Measurements from ENCODE around the gene DHCR24. TPM values are rescaled to one million over a fixed set of nuclear protein-coding genes. Genes with fewer than 3 reads are reported as not detected.

The DHCR24 gene
- total and polyA plus RNA-seq, 3 experiments from 2014 or later, result 2.6 to 59.8 (median 54.6) TPM

GRCh38 chr1:54835970-54836369, 51.0 kb downstream of the DHCR24 start:
- Histone ChIP-seq H3K27me3 (ENCODE audit: insufficient read depth, low read length, poor library complexity, severe bottlenecking) (no peaks in the 10 kb centered on the region), H3K9me3 (ENCODE audit: low read length) (no peaks in the 10 kb centered on the region), H3K36me3 (ENCODE audit: insufficient read depth, low read length) (no peaks in the 10 kb centered on the region), H3K27ac (ENCODE audit: low read depth, low read length) (no peak overlapping the region), H3K4me1 (ENCODE audit: insufficient read depth, low read length) (no peaks in the 10 kb centered on the region), H3K4me3 (ENCODE audit: low read length) (no peak overlapping the region)
- no peak for DNase-seq
- H3K36me3 Mint-ChIP-seq, result peaks cover 4 to 18% (median 7%) of the 10 kb centered on the region in 3 donors
- H3K9me3 Mint-ChIP-seq, result peaks cover 0 to 4% (median 2%) of the 10 kb centered on the region in 5 donors
- ChIA-PET CTCF (no interaction called here), POLR2A (no interaction called here)
- no peak overlapping the region for H3K4me3 Mint-ChIP-seq
- no peak overlapping the region for H3K27ac Mint-ChIP-seq
- H3K27me3 Mint-ChIP-seq, result peaks cover 3 to 5% of the 10 kb centered on the region in 2 donors
- H3K4me1 Mint-ChIP-seq, result no peaks in the 10 kb centered on the region

- CTCF ChIA-PET, result no interaction called here
Observed at GRCh38 chr1:54835131-54835898, 51.7 kb downstream of the DHCR24 start.

GRCh38 chr1:54834007-54834541, 52.9 kb downstream of the DHCR24 start:
- Histone ChIP-seq H3K9me3 (ENCODE audit: low read length) (no peaks in the 10 kb centered on the region), H3K27me3 (ENCODE audit: insufficient read depth, low read length, poor library complexity, severe bottlenecking) (no peaks in the 10 kb centered on the region), H3K4me1 (ENCODE audit: insufficient read depth, low read length) (no peaks in the 10 kb centered on the region), H3K36me3 (ENCODE audit: insufficient read depth, low read length) (no peaks in the 10 kb centered on the region), H3K4me3 (ENCODE audit: low read length) (no peak overlapping the region), H3K27ac (ENCODE audit: low read depth, low read length) (no peak overlapping the region)
- Mint-ChIP-seq H3K27me3 (peaks cover 7% of the 10 kb centered on the region in 2 donors), H3K36me3 (peaks cover 5 to 28% (median 9%) of the 10 kb centered on the region in 3 donors), H3K27ac (no peak overlapping the region), H3K4me1 (no peaks in the 10 kb centered on the region), H3K4me3 (no peak overlapping the region), H3K9me3 (peaks cover 2 to 9% (median 6%) of the 10 kb centered on the region in 5 donors)
- ChIA-PET POLR2A (no interaction called here), CTCF (no interaction called here)
- DNase-seq, result no peak

More at GRCh38 chr1:54835131-54835898, 51.7 kb downstream of the DHCR24 start:
- Histone ChIP-seq H3K27me3 (ENCODE audit: insufficient read depth, low read length, poor library complexity, severe bottlenecking) (no peaks in the 10 kb centered on the region), H3K4me3 (ENCODE audit: low read length) (no peak overlapping the region), H3K9me3 (ENCODE audit: low read length) (no peaks in the 10 kb centered on the region), H3K27ac (ENCODE audit: low read depth, low read length) (no peak overlapping the region), H3K4me1 (ENCODE audit: insufficient read depth, low read length) (no peaks in the 10 kb centered on the region), H3K36me3 (ENCODE audit: insufficient read depth, low read length) (no peaks in the 10 kb centered on the region)
- peaks cover 2 to 9% (median 6%) of the 10 kb centered on the region in 5 donors for H3K9me3 Mint-ChIP-seq
- no peak overlapping the region for H3K27ac Mint-ChIP-seq
- no peak overlapping the region for H3K4me3 Mint-ChIP-seq
- no peak for DNase-seq
- H3K36me3 Mint-ChIP-seq, result peaks cover 7 to 25% (median 9%) of the 10 kb centered on the region in 3 donors
- POLR2A ChIA-PET, result no interaction called here
- H3K27me3 Mint-ChIP-seq, result peaks cover 7% of the 10 kb centered on the region in 2 donors
- H3K4me1 Mint-ChIP-seq, result no peaks in the 10 kb centered on the region

- ChIA-PET POLR2A (no interaction called here), CTCF (no interaction called here)
- H3K9me3 Mint-ChIP-seq, result peaks cover 2 to 12% (median 9%) of the 10 kb centered on the region in 5 donors
- H3K4me3 ChIP-seq (ENCODE audit: low read length), result no peak overlapping the region
- H3K27ac Mint-ChIP-seq, result peak overlapping the region in 1 of 8 donors; percentile 3
- H3K36me3 Mint-ChIP-seq, result peaks cover 5 to 34% (median 9%) of the 10 kb centered on the region in 3 donors
- no peak overlapping the region for H3K27ac ChIP-seq (ENCODE audit: low read depth, low read length)
- no peaks in the 10 kb centered on the region for H3K27me3 ChIP-seq (ENCODE audit: insufficient read depth, low read length, poor library complexity, severe bottlenecking)
- H3K9me3 ChIP-seq (ENCODE audit: low read length), result no peaks in the 10 kb centered on the region
- no peak for DNase-seq
- no peak overlapping the region for H3K4me3 Mint-ChIP-seq
- H3K4me1 Mint-ChIP-seq, result no peaks in the 10 kb centered on the region
- H3K36me3 ChIP-seq (ENCODE audit: insufficient read depth, low read length), result no peaks in the 10 kb centered on the region
- peaks cover 6 to 7% of the 10 kb centered on the region in 2 donors for H3K27me3 Mint-ChIP-seq
- no peaks in the 10 kb centered on the region for H3K4me1 ChIP-seq (ENCODE audit: insufficient read depth, low read length)
Observed at GRCh38 chr1:54833121-54833520, 53.9 kb downstream of the DHCR24 start.

- Mint-ChIP-seq H3K9me3 (peaks cover 30 to 44% (median 34%) of the 10 kb centered on the region in 5 donors), H3K36me3 (peaks cover 16 to 74% (median 20%) of the 10 kb centered on the region in 3 donors), H3K4me3 (no peak overlapping the region), H3K27ac (no peak overlapping the region), H3K4me1 (no peaks in the 10 kb centered on the region), H3K27me3 (peaks cover 7 to 9% of the 10 kb centered on the region in 2 donors)
- Histone ChIP-seq H3K27me3 (ENCODE audit: insufficient read depth, low read length, poor library complexity, severe bottlenecking) (no peaks in the 10 kb centered on the region), H3K36me3 (ENCODE audit: insufficient read depth, low read length) (no peaks in the 10 kb centered on the region), H3K4me1 (ENCODE audit: insufficient read depth, low read length) (no peaks in the 10 kb centered on the region), H3K27ac (ENCODE audit: low read depth, low read length) (no peak overlapping the region), H3K9me3 (ENCODE audit: low read length) (no peaks in the 10 kb centered on the region), H3K4me3 (ENCODE audit: low read length) (no peak overlapping the region)
- POLR2A ChIA-PET, result no interaction called here
- CTCF ChIA-PET, result no interaction called here
- no peak for DNase-seq
Observed at GRCh38 chr1:54826226-54826816, 60.7 kb downstream of the DHCR24 start.

GRCh38 chr1:54825696-54826095, 61.3 kb downstream of the DHCR24 start:
- CTCF ChIA-PET, result no interaction called here
- Mint-ChIP-seq H3K27ac (peak overlapping the region in 1 of 8 donors; percentile 63), H3K4me1 (no peaks in the 10 kb centered on the region), H3K36me3 (peaks cover 11 to 69% (median 18%) of the 10 kb centered on the region in 3 donors), H3K27me3 (peaks cover 3 to 6% of the 10 kb centered on the region in 2 donors), H3K4me3 (no peak overlapping the region), H3K9me3 (peaks cover 28 to 40% (median 31%) of the 10 kb centered on the region in 5 donors)
- no peak for DNase-seq
- H3K27ac ChIP-seq (ENCODE audit: low read depth, low read length), result no peak overlapping the region
- no peaks in the 10 kb centered on the region for H3K4me1 ChIP-seq (ENCODE audit: insufficient read depth, low read length)
- no peaks in the 10 kb centered on the region for H3K9me3 ChIP-seq (ENCODE audit: low read length)
- no peaks in the 10 kb centered on the region for H3K27me3 ChIP-seq (ENCODE audit: insufficient read depth, low read length, poor library complexity, severe bottlenecking)
- POLR2A ChIA-PET, result no interaction called here
- H3K4me3 ChIP-seq (ENCODE audit: low read length), result no peak overlapping the region
- no peaks in the 10 kb centered on the region for H3K36me3 ChIP-seq (ENCODE audit: insufficient read depth, low read length)

GRCh38 chr1:54823670-54824069, 63.3 kb downstream of the DHCR24 start:
- CTCF ChIA-PET, result interaction anchor here (1.4 kb wide), 1 partner anchor 22 kb away, joined by 4 read pairs; the partner anchor contains the start of gene TTC22
- H3K4me3 ChIP-seq (ENCODE audit: low read length), result no peak overlapping the region
- H3K9me3 Mint-ChIP-seq, result peaks cover 24 to 36% (median 28%) of the 10 kb centered on the region in 5 donors
- no peaks in the 10 kb centered on the region for H3K9me3 ChIP-seq (ENCODE audit: low read length)
- peaks cover 9 to 51% (median 17%) of the 10 kb centered on the region in 3 donors for H3K36me3 Mint-ChIP-seq
- peaks cover 3 to 5% of the 10 kb centered on the region in 2 donors for H3K27me3 Mint-ChIP-seq
- H3K27me3 ChIP-seq (ENCODE audit: insufficient read depth, low read length, poor library complexity, severe bottlenecking), result no peaks in the 10 kb centered on the region
- H3K27ac Mint-ChIP-seq, result no peak overlapping the region
- DNase-seq, result no peak
- no peaks in the 10 kb centered on the region for H3K36me3 ChIP-seq (ENCODE audit: insufficient read depth, low read length)
- POLR2A ChIA-PET, result no interaction called here
- no peaks in the 10 kb centered on the region for H3K4me1 Mint-ChIP-seq
- no peaks in the 10 kb centered on the region for H3K4me1 ChIP-seq (ENCODE audit: insufficient read depth, low read length)
- no peak overlapping the region for H3K27ac ChIP-seq (ENCODE audit: low read depth, low read length)
- H3K4me3 Mint-ChIP-seq, result no peak overlapping the region

- H3K36me3 ChIP-seq (ENCODE audit: insufficient read depth, low read length), result no peaks in the 10 kb centered on the region
- CTCF ChIA-PET, result interaction anchor here (1.7 kb wide), 1 partner anchor 18 kb away, joined by 3 read pairs; the partner anchor contains the start of gene TTC22
- H3K27ac ChIP-seq (ENCODE audit: low read depth, low read length), result no peak overlapping the region
- POLR2A ChIA-PET, result no interaction called here
- H3K4me1 Mint-ChIP-seq, result peaks cover 4 to 6% (median 6%) of the 10 kb centered on the region in 3 donors
- H3K27ac Mint-ChIP-seq, result peak overlapping the region in 1 of 8 donors; percentile 7
- no peaks in the 10 kb centered on the region for H3K9me3 ChIP-seq (ENCODE audit: low read length)
- DNase-seq, result no peak
- H3K4me3 ChIP-seq (ENCODE audit: low read length), result no peak overlapping the region
- no peaks in the 10 kb centered on the region for H3K27me3 ChIP-seq (ENCODE audit: insufficient read depth, low read length, poor library complexity, severe bottlenecking)
- H3K36me3 Mint-ChIP-seq, result peaks cover 8 to 24% (median 11%) of the 10 kb centered on the region in 3 donors
- H3K4me3 Mint-ChIP-seq, result no peak overlapping the region
- H3K27me3 Mint-ChIP-seq, result peaks cover 0 to 5% of the 10 kb centered on the region in 2 donors
- H3K9me3 Mint-ChIP-seq, result peaks cover 15 to 22% (median 18%) of the 10 kb centered on the region in 5 donors
- no peaks in the 10 kb centered on the region for H3K4me1 ChIP-seq (ENCODE audit: insufficient read depth, low read length)
Observed at GRCh38 chr1:54819733-54820132, 67.3 kb downstream of the DHCR24 start.
